Testis (tissue), 2 donors: ENCODE results near the gene NTM.

Source experiments
- CTCF ChIP-seq, 3 experiments: fragments of 450-650 bp in 2 of 3; fragments of 200-600 bp in 1 of 3; sonication (generic) in 1 of 3; IDR thresholded peaks; one replicate each; pipeline ENCODE4 v1.5.1; 2016 to 2019; ENCODE audit warnings: antibody characterized with exemption in 3 of 3, mild to moderate bottlenecking in 2 of 3, moderate library complexity in 1 of 3
- POLR2A ChIP-seq: fragments of 450-650 bp; IDR thresholded peaks from one replicate; pipeline ENCODE4 v1.6.1; 2017; ENCODE audit warnings: antibody characterized with exemption, mild to moderate bottlenecking, moderate library complexity

- TF ChIP-seq CTCF (IDR thresholded peaks at IDR 0.05) (no peak), POLR2A (no peak)
Observed at GRCh38 chr11:132253469-132254264, 883.3 kb downstream of the NTM start.
